ENCODE data around the gene CCDC39.

DNA sequence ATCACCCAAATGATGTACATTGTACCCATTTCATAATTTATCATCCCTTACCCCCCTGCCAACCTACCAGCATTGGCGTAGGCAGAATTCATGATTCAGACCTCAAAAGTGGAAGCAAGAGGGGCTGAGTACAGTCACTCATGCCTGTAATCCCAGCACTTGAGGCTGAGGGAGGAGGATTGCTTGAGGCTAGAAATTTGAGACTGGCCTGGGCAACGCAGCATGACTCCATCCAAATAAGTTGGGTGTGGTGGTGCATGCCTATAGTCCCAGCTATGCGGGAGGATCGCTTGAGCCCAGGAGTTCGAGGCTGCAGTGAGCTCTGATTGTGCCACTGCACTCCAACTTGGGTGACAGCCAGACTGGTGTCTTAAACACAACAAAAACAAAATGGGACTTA lies 66.9 kb downstream of the CCDC39 start:
- no peak for TF ChIP-seq CTCF (IDR thresholded peaks at IDR 0.05)
- TF ChIP-seq SMC3 (IDR thresholded peaks at IDR 0.05), result no peak
- no peak for TF ChIP-seq JUN (IDR thresholded peaks at IDR 0.05)
- TF ChIP-seq POLR2A (IDR thresholded peaks at IDR 0.05; ENCODE audit: low read length), result no peak
- no peak for TF ChIP-seq NR3C1 (IDR thresholded peaks at IDR 0.05)
- TF ChIP-seq SREBF2 (IDR thresholded peaks at IDR 0.05), result no peak
- TF ChIP-seq MYC (IDR thresholded peaks at IDR 0.05; ENCODE audit: borderline replicate concordance, low read length), result no peak
- TF ChIP-seq NPAS2 (CRISPR knock-in tag; IDR thresholded peaks at IDR 0.05; ENCODE audit: borderline replicate concordance), result no peak
- no peak for TF ChIP-seq MAFK (IDR thresholded peaks at IDR 0.05; ENCODE audit: partially characterized antibody)
- TF ChIP-seq HES2 (IDR thresholded peaks at IDR 0.05), result no peak
- TF ChIP-seq, protein P1, sequence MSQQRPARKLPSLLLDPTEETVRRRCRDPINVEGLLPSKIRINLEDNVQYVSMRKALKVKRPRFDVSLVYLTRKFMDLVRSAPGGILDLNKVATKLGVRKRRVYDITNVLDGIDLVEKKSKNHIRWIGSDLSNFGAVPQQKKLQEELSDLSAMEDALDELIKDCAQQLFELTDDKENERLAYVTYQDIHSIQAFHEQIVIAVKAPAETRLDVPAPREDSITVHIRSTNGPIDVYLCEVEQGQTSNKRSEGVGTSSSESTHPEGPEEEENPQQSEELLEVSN (IDR thresholded peaks at IDR 0.05; ENCODE audit: borderline replicate concordance, low read depth), result no peak
- TF ChIP-seq KDM5A (IDR thresholded peaks at IDR 0.05), result no peak
